Measurements from ENCODE around the gene CELF6. TPM values are rescaled to one million over a fixed set of nuclear protein-coding genes. Genes with fewer than 3 reads are reported as not detected.
A peak's percentile ranks its signal among the peaks of the same experiment; 100 is the strongest.

CELF6 gene
- total and polyA plus RNA-seq, 2 donors from 2014 or later, result 3.5 to 3.8 TPM

DNA sequence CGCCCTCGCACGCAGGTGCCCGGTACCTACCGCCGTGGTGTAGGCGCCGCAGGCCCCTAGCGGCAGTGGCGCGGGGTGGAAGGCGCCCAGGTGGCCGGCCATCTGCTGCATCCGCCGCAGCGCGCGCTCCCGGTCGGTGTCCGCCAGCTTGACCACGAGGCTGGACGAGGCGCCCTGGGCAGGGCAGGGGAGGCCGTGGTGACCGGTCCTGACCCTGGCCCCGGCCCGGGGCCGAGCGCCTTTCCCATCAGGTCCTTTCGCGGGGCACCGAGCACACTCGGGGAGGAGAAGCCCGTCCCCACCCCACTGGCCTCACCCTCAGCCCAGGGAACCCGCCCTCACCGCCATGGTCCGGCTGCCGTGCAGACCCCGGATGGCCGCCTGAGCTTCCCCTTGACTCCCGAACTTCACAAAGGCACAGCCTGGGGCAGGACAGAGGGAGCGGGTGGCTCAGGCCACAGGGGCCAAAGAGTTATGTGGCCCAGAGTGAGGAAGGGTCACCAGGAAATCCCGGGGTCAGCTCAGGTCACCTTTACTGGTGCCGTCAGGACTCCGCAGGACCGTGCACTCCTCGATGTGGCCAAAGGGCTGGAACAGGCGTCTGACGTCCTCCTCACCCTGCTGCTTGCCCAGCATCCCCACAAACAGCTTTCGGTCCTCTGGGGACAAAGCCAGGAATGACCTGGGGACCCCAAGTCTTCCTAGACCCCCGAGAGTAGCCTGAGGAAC lies 30.2 kb downstream of the CELF6 start:
- FAIRE-seq, result no peak
- Histone ChIP-seq H3K9ac (ENCODE audit: low read length in 3 of 3) (no peak overlapping the region), H3K27ac (ENCODE audit: low read depth in 2 of 2, low read length in 2 of 2) (no peak overlapping the region), H3K4me1 (ENCODE audit: control insufficient read depth in 2 of 3, insufficient read depth in 2 of 3, low read depth in 1 of 3, low read length in 3 of 3) (peaks cover 0 to 4% (median 0%) of the 10 kb centered on the region in 3 donors), H3K9me3 (ENCODE audit: control insufficient read depth in 2 of 3, insufficient read depth in 1 of 3, low read length in 3 of 3) (no peaks in the 10 kb centered on the region), H3K36me3 (ENCODE audit: control insufficient read depth in 2 of 3, insufficient read depth in 3 of 3, low read length in 3 of 3) (no peaks in the 10 kb centered on the region), H3K4me3 (ENCODE audit: low read length in 3 of 3) (no peak overlapping the region), H3K27me3 (ENCODE audit: control insufficient read depth, insufficient read depth, low read length) (no peaks in the 10 kb centered on the region)
- DNase-seq, result peak in 1 of 5 donors; percentile 79
- TF ChIP-seq, protein P1, sequence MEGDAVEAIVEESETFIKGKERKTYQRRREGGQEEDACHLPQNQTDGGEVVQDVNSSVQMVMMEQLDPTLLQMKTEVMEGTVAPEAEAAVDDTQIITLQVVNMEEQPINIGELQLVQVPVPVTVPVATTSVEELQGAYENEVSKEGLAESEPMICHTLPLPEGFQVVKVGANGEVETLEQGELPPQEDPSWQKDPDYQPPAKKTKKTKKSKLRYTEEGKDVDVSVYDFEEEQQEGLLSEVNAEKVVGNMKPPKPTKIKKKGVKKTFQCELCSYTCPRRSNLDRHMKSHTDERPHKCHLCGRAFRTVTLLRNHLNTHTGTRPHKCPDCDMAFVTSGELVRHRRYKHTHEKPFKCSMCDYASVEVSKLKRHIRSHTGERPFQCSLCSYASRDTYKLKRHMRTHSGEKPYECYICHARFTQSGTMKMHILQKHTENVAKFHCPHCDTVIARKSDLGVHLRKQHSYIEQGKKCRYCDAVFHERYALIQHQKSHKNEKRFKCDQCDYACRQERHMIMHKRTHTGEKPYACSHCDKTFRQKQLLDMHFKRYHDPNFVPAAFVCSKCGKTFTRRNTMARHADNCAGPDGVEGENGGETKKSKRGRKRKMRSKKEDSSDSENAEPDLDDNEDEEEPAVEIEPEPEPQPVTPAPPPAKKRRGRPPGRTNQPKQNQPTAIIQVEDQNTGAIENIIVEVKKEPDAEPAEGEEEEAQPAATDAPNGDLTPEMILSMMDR (IDR thresholded peaks at IDR 0.05; ENCODE audit: borderline replicate concordance, extremely low read depth, insufficient read depth), result no peak
- intact Hi-C loops (cut with DNase I), result no loop called here

DNA sequence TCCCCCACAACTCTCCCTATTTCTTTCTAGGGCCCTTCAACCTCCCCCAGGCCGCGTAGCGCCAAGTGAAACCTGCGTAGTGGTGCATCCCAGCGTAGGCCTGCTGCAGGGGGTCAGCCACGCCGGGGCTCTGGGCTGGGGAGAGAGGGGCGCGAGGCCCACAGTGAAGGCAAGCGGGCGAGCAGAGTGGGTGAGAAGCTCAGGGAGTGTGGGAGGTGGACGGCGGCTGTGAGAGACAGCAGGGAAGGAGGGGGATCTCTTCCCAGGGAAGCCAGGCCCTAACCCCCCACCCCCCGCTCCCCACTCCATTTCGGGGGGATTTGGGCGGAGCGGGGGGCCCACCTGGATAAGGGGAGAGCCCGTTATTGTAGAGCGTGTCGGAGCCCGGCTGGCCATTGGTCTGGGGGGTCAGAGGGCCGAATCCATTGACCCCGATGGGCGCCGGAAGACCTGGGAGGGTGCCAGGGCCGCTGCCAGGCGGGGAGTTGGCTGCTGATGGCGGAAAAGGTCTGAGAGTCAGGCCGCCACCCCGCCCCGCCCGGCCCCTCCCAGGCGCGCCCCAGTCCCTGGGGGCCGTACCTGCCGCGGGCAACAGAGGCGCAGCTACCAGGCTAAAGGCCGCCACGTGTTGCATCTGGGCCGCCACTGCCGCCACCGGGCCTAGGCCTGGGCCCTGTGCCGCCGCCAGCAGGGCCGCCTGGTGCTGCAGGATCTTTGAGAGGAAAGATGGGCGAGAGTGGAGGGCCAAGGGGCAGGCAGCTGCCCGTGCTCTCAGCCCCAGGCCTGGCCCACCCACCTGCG lies 31.0 kb downstream of the CELF6 start:
- H3K4me3 ChIP-seq (ENCODE audit: low read length in 3 of 3), result no peak overlapping the region
- no peaks in the 10 kb centered on the region for H3K36me3 ChIP-seq (ENCODE audit: control insufficient read depth in 2 of 3, insufficient read depth in 3 of 3, low read length in 3 of 3)
- H3K27ac ChIP-seq (ENCODE audit: low read depth in 2 of 2, low read length in 2 of 2), result no peak overlapping the region
- DNase-seq (no peak), FAIRE-seq (no peak)
- intact Hi-C loops (cut with DNase I), result no loop called here
- TF ChIP-seq, protein P1 (IDR thresholded peaks at IDR 0.05; ENCODE audit: borderline replicate concordance, extremely low read depth, insufficient read depth), result no peak
- H3K9me3 ChIP-seq (ENCODE audit: control insufficient read depth in 2 of 3, insufficient read depth in 1 of 3, low read length in 3 of 3), result no peaks in the 10 kb centered on the region
- no peak overlapping the region for H3K9ac ChIP-seq (ENCODE audit: low read length in 3 of 3)
- no peaks in the 10 kb centered on the region for H3K27me3 ChIP-seq (ENCODE audit: control insufficient read depth, insufficient read depth, low read length)
- H3K4me1 ChIP-seq (ENCODE audit: control insufficient read depth in 2 of 3, insufficient read depth in 2 of 3, low read depth in 1 of 3, low read length in 3 of 3), result peaks cover 0 to 4% (median 0%) of the 10 kb centered on the region in 3 donors

DNA sequence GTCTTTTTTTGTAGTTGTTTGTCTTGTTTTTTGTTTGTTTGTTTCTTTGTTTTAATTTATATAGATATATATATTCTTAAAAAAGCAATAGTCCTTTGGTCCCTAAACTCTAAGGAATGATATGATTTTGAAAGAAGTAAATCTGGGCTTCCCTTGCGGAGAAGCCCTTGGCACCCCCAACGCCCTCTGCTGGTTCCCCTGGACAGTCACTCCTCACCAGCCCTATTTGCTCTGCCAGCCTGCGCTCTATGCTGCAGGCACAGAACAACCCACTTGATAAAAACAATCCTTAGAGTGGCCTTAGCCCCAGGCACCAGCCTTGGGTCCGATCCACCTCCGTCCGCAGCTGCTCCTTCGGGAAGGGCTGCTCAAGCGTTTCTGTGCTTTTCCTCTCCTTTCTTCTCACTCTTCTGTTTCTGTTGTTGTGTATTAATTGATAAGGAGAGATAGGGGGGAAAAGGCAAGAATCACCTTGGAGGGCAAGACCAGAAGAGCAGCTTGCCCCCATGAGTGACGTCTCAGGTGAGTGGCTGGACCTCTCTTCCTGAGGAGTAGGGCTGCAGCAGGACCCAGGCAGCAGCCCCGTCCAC lies 33.9 kb downstream of the CELF6 start:
- Histone ChIP-seq H3K27me3 (ENCODE audit: control insufficient read depth, insufficient read depth, low read length) (no peaks in the 10 kb centered on the region), H3K4me1 (ENCODE audit: control insufficient read depth in 2 of 3, insufficient read depth in 2 of 3, low read depth in 1 of 3, low read length in 3 of 3) (peaks cover 0 to 11% (median 9%) of the 10 kb centered on the region in 3 donors), H3K9me3 (ENCODE audit: control insufficient read depth in 2 of 3, insufficient read depth in 1 of 3, low read length in 3 of 3) (no peaks in the 10 kb centered on the region), H3K9ac (ENCODE audit: low read length in 3 of 3) (no peak overlapping the region), H3K27ac (ENCODE audit: low read depth in 2 of 2, low read length in 2 of 2) (no peak overlapping the region), H3K36me3 (ENCODE audit: control insufficient read depth in 2 of 3, insufficient read depth in 3 of 3, low read length in 3 of 3) (no peaks in the 10 kb centered on the region), H3K4me3 (ENCODE audit: low read length in 3 of 3) (no peak overlapping the region)
- FAIRE-seq, result no peak
- peak in 1 of 5 donors; percentile 5 for DNase-seq
- TF ChIP-seq, protein P1 (IDR thresholded peaks at IDR 0.05; ENCODE audit: borderline replicate concordance, extremely low read depth, insufficient read depth), result peak; percentile 14
- intact Hi-C loops (cut with DNase I), result no loop called here
